HG03457 (cell line): Measurements from ENCODE around the gene HAUS1.
A peak's percentile ranks its signal among the peaks of the same experiment; 100 is the strongest.
"Not testable (repeated sequence)": the region's sequence is repeated elsewhere in the genome, so short reads cannot be mapped to it uniquely, and the experiment has no call there.

Experiments used
- ATAC-seq: cut with Tn5 transposase; IDR thresholded peaks from one replicate; pipeline ENCODE4 v1.9.1; 2021; ENCODE audit warnings: moderate number of reproducible peaks; ENCODE audit not compliant: unreplicated experiment

The HAUS1 gene

DNA sequence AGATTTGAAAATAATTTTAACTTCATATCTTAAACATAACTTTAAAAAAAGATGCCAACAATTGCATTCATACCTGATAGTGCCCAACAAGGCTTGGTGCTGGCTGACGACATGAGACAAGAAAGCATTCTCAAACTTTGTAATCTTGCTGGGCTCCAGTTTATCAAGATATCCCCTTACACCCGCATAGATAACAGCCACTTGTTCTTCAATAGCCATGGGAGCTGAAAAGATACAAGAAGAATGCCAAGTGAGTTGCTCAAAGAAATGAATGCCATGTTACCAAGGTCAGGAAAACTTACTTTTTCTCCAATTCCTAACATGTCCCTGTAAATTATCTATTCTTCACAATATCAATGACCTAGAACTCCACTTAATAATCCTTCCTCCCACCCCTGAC lies 19.8 kb upstream of the HAUS1 start:
- ATAC-seq = no peak

- not testable (repeated sequence) for ATAC-seq
Measured at GRCh38 chr18:46088501-46088900, 15.7 kb upstream of the HAUS1 start.

GRCh38 chr18:46095532-46095931 lies 8.7 kb upstream of the HAUS1 start:
- ATAC-seq = no peak

DNA sequence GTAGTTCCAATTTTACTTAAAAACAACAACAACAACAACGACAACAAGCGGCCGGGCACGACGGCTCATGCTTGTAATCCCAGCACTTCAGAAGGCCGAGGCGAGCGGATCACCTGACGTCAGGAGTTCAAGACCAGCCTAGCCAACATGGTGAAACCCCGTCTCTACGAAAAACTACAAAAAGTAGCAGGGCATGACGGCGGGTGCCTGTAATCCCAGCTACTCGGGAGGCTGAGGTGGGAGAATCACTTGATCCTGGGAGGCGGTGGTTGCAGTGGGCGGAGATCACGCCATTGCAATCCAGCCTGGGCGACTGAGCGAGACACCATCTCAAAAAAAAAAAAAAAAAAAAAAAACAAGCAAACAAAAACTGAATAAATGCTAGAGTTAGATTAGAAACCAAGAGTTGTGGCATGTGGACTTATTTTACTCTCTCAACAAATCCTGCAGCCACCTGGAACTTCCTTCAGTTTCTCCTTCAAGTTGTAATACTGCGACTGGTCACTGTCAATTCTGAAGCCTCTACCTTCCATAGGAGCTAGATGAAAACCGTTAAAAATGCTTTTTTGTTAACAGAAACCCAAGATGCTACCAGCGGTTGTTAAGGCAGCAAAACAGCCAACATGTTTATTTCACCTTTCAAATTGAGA lies 7.4 kb upstream of the HAUS1 start:
- no peak for ATAC-seq

DNA sequence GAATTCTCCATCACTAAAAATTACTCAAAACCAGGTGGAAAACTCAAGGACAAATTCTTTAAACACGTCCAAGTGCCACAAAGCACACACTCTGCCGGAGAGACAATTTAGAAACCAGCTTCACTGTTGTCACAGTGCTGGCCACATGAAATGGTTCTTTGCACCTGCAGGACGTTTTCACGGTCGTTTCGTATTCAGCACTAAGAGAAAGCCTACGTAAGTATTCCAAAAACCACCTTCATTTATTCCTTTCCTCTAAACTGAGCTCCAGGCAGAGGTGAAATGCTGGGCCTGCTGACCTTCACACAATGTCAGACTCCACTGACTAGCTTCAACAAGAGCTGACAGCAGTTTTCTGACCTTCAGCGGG lies 6.8 kb upstream of the HAUS1 start:
- ATAC-seq = peak; percentile 13

- peak; percentile 62 for ATAC-seq
Measured at GRCh38 chr18:46097801-46098615, 6.2 kb upstream of the HAUS1 start, which contains the start of gene ATP5F1A. Gene ATP5F1A (minus strand): TSS chr18:46098296. CDS start chr18:46098231, 65 bp downstream.

GRCh38 chr18:46098616-46098933 lies 5.6 kb upstream of the HAUS1 start:
- ATAC-seq = no peak

DNA sequence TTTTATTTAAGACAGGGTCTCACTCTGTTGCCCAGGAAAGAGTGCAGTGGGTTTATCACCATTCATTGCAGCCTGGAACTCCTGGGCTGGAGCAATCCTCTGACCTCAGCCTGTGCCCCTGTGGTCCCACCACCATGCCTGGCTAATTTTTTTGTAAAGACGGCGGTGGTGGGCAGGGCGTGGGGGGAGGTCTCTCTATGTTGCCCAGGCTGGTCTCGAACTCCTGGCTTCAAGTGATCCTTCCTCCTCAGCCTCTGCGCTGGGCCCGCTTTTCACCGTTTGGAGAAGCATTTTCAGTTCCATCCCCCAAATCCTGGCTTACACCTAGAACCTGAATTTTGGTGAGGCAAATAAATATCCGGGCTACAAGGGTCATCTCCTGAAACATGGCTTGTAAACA lies 4.7 kb upstream of the HAUS1 start:
- ATAC-seq = no peak

DNA sequence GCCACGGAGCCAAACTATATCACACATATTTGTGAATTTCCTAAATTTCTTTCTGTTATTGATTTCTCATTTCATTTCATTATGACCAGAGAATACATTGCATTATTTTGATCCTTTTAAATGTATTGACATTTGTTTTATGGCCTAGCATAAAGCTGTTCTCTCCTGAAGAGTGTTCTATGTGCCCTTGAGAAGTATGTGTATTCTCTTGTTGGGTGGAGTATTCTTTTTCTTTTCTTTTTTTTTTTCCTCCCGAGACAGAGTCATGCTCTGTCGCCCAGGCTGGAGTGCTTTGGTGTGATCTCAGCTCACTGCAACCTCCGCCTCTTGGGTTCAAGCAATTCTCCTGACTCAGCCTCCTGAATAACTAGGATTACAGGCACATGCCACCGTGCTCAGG lies 5.2 kb downstream of the HAUS1 start:
- ATAC-seq = no peak

DNA sequence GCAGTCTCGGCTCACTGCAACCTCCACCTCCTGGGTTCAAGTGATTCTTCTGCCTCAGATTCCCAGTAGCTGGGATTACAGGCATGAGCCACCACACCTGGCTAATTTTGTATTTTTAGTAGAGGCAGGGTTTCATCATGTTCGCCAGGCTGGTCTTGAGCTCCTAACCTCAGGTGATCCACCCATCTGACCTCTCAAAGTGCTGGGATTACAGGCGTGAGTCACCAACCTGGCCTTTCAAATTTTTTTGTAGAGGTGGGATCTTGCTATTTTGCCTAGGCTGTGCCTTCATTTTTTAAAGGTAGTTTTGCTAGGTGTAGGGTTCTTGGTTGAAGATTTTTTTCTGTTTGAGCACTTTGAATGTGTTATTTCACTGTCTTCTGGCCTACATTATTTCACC lies 6.2 kb downstream of the HAUS1 start:
- ATAC-seq = no peak

- ATAC-seq = no peak
Measured at GRCh38 chr18:46113751-46114150, 9.6 kb downstream of the HAUS1 start.

DNA sequence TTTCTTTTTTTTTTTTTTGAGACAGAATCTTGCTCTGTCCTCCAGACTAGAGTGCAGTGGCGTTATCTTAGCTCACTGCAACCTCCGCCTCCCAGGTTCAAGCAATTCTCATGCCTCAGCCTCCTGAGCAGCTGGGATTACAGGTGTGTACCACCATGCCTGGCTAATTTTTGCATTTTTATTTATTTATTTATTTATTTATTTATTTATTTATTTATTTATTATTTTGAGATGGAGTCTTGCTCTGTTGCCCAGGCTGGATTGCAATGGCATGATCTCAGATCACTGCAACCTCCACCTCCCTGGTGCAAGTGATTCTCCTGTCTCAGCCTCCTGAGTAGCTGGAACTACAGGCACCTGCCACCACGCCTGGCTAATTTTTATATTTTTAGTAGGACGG lies 22.4 kb downstream of the HAUS1 start:
- ATAC-seq = not testable (repeated sequence)

DNA sequence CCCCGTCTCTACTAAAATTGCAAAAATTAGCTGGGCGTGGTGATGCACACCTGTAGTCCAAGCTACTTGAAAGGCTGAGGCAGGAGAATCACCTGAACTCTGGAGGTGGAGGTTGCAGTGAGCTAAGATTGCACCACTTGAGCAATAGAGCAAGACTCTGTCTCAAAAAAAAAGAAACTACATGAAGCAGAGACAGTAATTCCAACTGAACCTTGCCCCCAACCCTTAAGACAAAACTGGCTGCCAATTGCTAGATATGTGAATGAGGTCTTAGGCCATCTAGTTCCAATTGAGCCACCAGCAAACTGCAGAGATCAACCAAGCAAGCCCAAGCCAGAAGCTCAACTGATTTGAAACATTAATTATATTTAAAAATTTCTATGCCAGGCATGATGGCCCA lies 25.9 kb downstream of the HAUS1 start:
- no peak for ATAC-seq

GRCh38 chr18:46130549-46130948 lies 26.4 kb downstream of the HAUS1 start:
- not testable (repeated sequence) for ATAC-seq

DNA sequence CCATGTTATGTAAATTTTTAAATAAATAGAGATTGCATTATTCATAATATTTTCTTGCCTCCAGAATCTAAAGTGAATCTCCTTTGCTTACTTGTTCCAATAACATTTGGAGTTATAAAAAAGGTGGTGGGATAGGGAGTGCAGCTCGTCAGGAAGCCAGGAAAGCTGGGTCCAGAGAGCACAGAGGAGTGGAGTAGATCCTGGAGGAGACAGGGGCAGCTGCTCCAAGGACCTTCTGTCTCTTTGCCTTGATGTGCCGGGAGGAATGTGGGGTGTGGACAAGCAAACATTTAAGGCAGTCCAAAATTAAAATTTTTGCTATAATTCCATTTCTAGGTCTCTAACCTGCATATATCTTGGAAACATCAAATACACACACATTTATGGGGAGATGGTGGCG lies 29.3 kb downstream of the HAUS1 start:
- ATAC-seq = no peak

DNA sequence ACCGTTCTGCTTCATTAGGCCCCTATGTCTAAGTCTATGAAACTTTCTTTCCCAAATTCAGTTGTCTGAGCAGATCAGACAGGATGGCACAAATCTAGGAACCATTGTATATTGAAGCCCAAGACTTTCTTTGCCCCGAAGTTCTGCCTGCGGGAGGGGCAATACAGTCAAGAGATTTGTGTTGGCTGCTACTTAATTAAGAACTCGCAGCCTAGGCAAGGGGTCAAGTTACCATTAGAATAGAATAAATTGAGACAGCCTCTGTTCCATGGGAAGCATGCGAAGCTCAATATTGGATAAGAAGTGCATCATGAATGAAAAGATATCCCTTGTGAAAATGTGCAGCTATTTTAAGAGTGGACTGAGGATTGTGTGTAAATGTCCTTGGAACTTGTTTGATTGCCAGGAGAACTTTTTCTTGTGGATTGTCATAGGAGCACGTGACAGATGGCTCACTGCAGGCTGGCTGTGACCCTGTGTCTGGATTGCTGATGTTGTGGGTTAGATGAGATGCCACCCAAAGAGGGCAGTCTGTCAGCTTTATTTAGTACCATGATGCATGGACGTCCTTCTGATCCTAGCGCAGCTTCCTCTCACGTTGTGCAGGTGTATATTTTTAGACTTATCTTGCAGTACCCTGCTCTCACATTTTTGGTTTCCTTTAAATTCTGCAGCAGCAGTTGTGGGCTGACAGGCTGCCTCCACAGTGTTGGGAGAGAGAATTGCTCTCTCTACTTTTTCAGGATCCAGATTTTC lies 30.9 kb downstream of the HAUS1 start:
- ATAC-seq = no peak

GRCh38 chr18:46140173-46140572 lies 36.0 kb downstream of the HAUS1 start:
- ATAC-seq = no peak

- no peak for ATAC-seq
Measured at GRCh38 chr18:46141199-46141598, 37.0 kb downstream of the HAUS1 start.

DNA sequence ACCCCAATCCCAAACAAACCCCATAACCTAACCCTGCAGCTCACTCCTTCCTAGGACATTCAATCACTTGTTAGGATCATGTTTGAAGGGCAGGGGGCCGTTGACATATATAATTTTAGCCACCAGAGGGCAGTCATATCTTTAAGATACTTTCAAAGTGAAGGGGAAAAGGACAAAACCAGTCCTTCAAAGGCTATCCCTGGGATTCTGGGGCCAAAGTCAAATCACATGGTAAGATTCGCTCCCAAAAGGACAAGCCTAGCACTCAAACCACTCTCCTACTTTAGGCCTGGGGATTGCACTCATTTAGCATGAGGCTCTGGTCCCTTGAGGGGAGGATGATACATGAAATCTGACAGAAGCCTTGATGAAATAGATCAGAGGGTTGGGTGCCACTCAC lies 44.6 kb downstream of the HAUS1 start:
- ATAC-seq = no peak

DNA sequence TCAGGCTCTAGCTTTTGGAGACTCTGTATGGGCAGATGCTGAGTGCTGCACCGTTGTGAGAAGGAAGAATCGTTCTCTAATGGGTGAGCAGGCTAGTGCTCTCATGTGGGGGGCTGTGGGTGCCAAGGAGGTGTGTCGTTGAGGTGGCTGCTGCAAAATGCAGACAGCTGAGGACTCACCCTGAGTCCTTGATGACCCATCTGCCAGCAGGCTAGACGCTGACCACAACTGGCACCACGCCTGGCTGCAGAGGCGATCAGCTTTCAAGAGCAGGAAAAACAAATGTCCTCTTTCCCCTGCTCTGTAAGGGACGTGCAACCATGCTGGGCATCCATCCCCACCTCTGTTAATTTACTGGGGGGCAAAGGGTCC lies 48.2 kb downstream of the HAUS1 start:
- no peak for ATAC-seq

DNA sequence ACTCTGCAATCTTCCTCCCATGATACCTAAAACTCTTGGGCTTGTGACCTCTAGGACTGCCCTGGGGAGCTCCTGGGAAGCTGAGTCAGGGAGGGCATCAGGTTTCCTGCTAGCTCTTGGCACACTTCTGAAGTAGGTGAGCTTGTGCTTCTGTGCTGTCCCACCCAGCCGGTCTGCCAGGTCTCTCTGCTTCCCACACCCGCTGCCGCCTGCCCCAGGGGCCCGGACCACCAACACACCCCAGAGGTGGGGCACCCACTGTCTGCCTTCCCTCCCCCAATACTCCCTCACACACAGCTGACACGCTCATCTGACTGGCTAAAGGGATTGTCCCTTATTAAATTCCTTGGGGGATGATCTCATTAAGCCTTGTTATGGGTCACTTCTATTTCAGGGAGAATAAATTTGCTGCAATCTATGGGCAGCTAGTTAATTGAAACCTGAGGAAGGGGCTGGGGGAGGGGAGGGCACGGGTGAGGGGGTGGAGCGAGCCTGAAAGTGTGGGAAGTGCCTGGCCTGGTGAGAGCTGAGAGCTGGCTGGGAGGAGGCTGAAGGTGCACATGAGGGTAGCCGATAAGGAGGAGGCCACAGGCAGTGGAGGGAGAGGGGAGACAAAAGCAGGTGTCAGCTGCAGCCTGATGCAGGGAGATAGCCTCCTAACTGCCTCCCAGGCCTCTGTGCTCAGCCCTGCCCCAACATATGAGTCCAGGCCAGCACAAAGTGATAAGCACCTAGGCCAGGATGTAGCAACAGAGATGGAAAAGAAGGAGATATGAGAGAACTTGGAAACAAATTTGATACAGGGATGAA lies 48.8 kb downstream of the HAUS1 start:
- ATAC-seq = no peak
